GM12801 (cell line): ENCODE measurements around the gene MYOF.

ENCODE experiments used
- TF ChIP-seq, protein P1 (sequence below): IDR thresholded peaks from one replicate; pipeline ENCODE4 v1.5.1; 2011; ENCODE audit warnings: control low read depth; ENCODE audit not compliant: insufficient read length; ENCODE audit errors: extremely low read depth

Gene MYOF

GRCh38 chr10:93438613-93439253 lies 43.4 kb downstream of the MYOF start:
- TF ChIP-seq, protein P1, sequence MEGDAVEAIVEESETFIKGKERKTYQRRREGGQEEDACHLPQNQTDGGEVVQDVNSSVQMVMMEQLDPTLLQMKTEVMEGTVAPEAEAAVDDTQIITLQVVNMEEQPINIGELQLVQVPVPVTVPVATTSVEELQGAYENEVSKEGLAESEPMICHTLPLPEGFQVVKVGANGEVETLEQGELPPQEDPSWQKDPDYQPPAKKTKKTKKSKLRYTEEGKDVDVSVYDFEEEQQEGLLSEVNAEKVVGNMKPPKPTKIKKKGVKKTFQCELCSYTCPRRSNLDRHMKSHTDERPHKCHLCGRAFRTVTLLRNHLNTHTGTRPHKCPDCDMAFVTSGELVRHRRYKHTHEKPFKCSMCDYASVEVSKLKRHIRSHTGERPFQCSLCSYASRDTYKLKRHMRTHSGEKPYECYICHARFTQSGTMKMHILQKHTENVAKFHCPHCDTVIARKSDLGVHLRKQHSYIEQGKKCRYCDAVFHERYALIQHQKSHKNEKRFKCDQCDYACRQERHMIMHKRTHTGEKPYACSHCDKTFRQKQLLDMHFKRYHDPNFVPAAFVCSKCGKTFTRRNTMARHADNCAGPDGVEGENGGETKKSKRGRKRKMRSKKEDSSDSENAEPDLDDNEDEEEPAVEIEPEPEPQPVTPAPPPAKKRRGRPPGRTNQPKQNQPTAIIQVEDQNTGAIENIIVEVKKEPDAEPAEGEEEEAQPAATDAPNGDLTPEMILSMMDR, result no peak

DNA sequence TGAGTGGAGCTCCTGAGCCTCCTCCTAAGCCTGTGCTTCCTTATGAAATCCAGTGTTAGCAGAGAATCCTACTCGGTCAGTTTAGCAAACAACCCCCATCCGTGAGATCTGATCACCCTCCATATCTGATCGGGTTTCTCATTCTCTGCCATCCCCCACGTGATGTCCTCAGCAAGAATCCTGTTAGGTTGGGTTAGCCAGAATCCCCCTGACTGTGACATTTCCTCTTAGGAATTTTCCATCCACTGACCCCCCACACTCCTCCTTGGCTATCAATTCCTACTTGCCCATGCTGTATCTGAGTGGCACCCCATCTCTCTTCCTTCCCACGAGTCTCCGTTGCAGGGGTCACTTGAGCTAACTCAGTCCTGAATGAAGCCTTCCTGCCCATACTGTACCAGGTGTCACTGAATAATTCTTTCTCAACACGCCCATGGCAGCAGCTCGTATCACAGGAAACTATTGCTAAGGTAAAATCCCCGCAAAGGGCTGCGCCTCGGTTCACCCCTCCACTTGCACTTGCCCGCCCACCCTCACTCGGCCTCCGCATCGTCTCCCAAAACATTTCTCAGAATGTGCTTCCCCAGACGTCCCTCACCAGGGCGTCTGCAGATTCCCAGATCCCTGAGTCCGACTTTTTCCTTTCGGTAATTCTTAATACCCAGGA lies 44.1 kb downstream of the MYOF start:
- TF ChIP-seq, protein P1, result no peak

DNA sequence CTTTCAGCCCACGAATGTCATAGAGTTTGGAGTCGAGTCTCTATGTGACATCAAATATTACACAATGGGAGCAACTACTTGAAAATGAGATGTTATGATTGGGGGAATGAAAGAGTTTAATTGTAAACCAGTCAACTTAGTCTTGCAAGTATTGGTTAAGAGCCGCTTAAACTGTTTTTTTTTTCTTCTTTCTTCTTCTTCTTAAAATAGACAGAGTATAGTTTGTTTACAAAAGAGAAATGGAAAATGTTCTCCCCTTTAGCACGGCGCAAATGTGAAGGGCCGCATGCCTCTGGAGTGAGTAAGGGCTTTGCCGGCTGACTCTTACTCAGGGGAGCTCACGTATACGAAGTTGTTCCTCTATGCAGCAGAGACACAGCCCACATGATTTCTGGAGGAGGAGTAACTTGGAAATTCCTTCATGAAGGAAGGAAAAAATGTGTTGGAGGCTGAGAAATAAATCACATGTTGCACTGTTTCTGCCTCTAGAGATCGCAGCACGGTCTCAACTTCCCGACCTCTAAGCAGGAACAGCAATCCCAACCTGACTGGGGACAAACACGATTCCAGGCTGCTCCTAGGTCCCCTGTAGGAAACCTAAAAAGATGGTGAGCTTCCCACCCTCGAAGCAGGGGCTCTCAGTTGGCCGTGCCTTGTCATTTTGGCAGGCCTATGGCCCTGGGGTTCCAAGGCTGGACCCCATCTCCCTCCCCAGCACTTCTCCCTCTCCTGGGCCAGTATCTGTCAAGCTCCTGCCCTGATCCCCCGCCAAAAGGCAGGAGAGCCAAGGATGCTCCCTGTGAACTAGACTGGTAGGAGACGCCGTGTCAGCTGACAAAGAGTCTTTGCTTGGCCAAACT lies 44.8 kb downstream of the MYOF start:
- TF ChIP-seq, protein P1, result no peak

DNA sequence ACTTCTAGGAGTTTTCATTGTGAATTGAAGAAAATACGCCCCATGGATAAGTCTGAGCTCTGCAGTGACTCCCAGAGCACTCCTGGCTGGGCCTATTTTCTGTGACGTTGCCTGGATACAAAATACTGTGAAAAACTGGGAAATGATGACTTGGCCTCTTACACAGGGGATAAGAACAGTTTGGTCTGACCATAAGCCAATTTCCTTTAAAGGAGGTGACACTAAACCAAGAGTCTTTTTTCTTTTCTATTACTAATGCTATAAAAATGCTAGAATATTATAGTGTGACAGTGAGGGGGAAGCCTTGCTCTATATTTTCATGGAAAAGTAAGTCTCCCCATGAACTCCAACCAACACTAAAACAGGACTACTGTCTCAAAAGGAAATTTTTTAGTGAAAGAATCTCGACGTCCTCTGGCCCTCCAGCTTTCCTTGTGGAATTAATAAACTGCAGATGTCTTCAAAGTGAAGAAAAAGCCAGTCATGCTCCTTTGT lies 45.5 kb downstream of the MYOF start:
- TF ChIP-seq, protein P1, result no peak

- TF ChIP-seq, protein P1, result no peak
Observed at GRCh38 chr10:93435621-93436397, 46.3 kb downstream of the MYOF start.

GRCh38 chr10:93434991-93435491 lies 47.1 kb downstream of the MYOF start:
- TF ChIP-seq, protein P1, result no peak

DNA sequence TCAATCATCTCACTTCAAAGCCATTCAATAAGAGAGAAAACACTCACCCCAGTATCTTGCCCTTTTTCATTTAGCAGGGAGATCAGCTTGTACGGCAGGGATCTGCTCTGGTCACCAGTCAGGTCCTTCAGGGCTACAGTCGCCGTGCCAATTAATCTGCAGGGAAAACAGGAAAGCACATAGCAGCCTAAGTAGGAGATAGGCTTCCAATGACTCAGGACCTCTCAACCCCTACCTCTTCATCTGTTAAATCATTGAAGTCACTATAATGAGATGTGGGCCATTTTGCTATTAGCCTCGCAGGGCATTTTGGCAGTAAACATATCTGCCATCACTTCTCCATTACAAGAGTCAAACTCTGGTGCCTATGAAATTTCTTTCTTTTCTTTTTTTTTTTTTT lies 50.8 kb downstream of the MYOF start:
- TF ChIP-seq, protein P1, result no peak
